ENCODE results near the gene GPR52. TPM values are rescaled to one million over a fixed set of nuclear protein-coding genes. Genes with fewer than 3 reads are reported as not detected.

The GPR52 gene
- polyA plus RNA-seq (2012; ENCODE audit: insufficient read depth, insufficient read length, low read depth), result not detected

DNA sequence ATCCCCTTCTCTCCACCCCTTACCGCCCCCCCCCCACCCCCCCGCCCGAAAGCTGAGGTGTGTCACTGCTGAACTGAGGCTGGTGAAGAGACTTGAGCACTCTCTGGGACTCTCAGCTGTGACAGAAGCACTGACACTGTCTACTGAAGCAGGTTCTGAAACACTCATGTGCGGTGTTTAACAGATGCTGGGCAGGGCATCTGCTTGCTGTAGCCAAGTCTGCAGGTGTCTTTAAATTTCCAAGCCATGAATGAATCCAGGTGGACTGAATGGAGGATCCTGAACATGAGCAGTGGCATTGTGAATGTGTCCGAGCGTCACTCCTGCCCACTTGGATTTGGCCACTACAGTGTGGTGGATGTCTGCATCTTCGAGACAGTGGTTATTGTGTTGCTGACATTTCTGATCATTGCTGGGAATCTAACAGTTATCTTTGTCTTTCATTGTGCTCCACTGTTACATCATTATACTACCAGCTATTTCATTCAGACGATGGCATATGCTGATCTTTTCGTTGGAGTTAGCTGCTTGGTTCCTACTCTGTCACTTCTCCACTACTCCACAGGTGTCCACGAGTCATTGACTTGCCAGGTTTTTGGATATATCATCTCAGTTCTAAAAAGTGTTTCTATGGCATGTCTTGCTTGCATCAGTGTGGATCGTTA, at the start of gene GPR52:
GPR52 (plus strand) TSS at position 99 of the 665 bp plus-strand sequence; CDS start at position 247, 148 bp downstream.
- H3K4me1 ChIP-seq, result no peaks in the 10 kb centered on the region
- no peaks in the 10 kb centered on the region for H3K27me3 ChIP-seq

GRCh38 chr1:174398246-174398645, 49.5 kb upstream of the GPR52 start:
- no peak for DNase-seq
- Histone ChIP-seq H3K4me3 (ENCODE audit: low read depth, low read length) (no peak overlapping the region), H3K27me3 (no peaks in the 10 kb centered on the region), H3K36me3 (no peaks in the 10 kb centered on the region), H3K4me1 (no peaks in the 10 kb centered on the region), H3K9me3 (no peaks in the 10 kb centered on the region)
- TF ChIP-seq CTCF (IDR thresholded peaks at IDR 0.05; ENCODE audit: low read depth, low read length), result no peak

More for the DNA sequence above, at the start of gene GPR52:
- no peaks in the 10 kb centered on the region for H3K36me3 ChIP-seq
- DNase-seq, result no peak
- no peak within 1 kb of the TSS for H3K4me3 ChIP-seq (ENCODE audit: low read depth, low read length)
- no peaks in the 10 kb centered on the region for H3K9me3 ChIP-seq
- no peak for TF ChIP-seq CTCF (IDR thresholded peaks at IDR 0.05; ENCODE audit: low read depth, low read length)

DNA sequence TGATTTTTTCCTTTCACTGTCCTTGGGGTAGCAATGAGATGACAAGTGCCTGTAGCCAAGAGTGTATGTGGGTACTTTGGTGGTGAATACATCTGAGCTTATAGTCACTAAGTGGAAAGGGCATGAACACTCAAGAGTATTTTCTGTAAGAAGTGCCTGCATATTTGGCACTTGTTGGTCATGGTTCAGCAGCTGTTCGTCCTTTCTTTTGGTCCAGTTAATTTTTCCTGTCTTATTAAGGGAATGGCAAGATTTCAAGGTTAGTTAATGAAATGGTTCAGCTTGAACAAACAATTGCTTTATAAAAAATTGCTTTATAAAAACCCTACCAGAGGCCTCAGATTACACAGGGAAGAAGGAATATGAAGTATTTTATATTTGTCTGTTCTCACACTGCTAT, 48.6 kb upstream of the GPR52 start:
- Histone ChIP-seq H3K36me3 (no peaks in the 10 kb centered on the region), H3K4me3 (ENCODE audit: low read depth, low read length) (no peak overlapping the region), H3K9me3 (no peaks in the 10 kb centered on the region), H3K27me3 (no peaks in the 10 kb centered on the region), H3K4me1 (no peaks in the 10 kb centered on the region)
- no peak for TF ChIP-seq CTCF (IDR thresholded peaks at IDR 0.05; ENCODE audit: low read depth, low read length)
- no peak for DNase-seq

DNA sequence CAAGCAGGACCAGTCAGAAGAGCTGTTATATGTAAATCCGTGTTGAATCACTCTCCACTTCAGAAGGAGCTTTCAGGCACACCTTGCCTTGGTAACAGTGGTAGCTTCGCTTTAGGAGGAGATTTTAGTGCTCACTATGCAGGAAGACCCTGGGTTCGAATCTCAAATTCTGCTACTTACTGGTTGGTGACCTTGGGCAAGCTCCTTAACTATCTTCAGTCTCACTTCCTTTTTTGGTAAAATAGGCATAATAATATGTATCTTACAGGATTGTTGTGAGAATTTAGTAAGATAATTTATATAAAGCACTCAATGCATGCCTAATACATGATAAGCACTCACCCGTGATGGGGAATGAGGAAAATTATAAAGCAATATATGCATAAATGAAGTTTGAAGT, 46.7 kb upstream of the GPR52 start:
- Histone ChIP-seq H3K27me3 (no peaks in the 10 kb centered on the region), H3K4me3 (ENCODE audit: low read depth, low read length) (no peak overlapping the region), H3K9me3 (no peaks in the 10 kb centered on the region), H3K4me1 (no peaks in the 10 kb centered on the region), H3K36me3 (no peaks in the 10 kb centered on the region)
- TF ChIP-seq CTCF (IDR thresholded peaks at IDR 0.05; ENCODE audit: low read depth, low read length), result no peak
- DNase-seq, result no peak

DNA sequence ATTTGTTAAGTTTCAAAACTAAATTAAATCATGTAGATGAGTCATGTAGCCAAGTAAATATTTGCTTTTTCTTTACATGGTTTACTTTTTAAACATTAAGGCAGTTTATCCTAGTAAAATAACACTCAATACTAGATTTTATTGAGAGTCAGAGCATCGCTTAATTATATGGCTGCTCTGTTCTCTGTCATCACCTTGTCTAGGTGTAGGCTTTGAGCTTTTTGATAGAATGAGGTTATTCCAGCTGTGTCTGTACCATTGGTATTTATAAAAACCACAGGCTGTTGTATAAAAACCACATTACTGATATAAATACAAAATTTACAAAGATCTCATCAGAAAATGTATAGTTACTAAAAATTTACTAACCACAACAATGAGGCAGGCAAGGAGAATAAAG, 42.5 kb upstream of the GPR52 start:
- Histone ChIP-seq H3K27me3 (no peaks in the 10 kb centered on the region), H3K9me3 (no peaks in the 10 kb centered on the region), H3K4me3 (ENCODE audit: low read depth, low read length) (no peak overlapping the region), H3K36me3 (no peaks in the 10 kb centered on the region), H3K4me1 (peaks cover 5% of the 10 kb centered on the region; the same call in 1 of the 2 replicates)
- TF ChIP-seq CTCF (IDR thresholded peaks at IDR 0.05; ENCODE audit: low read depth, low read length), result no peak
- no peak for DNase-seq

- H3K4me3 ChIP-seq (ENCODE audit: low read depth, low read length), result no peak overlapping the region
- no peak for DNase-seq
- H3K4me1 ChIP-seq, result peaks cover 5% of the 10 kb centered on the region; the same call in 1 of the 2 replicates
- H3K36me3 ChIP-seq, result no peaks in the 10 kb centered on the region
- no peaks in the 10 kb centered on the region for H3K9me3 ChIP-seq
- no peaks in the 10 kb centered on the region for H3K27me3 ChIP-seq
- TF ChIP-seq CTCF (IDR thresholded peaks at IDR 0.05; ENCODE audit: low read depth, low read length), result no peak
Measured at GRCh38 chr1:174406421-174406820, 41.3 kb upstream of the GPR52 start.

Measured in BE2C (cell line).